NB4 (cell line): ENCODE data around the gene FGF4.
"Not testable (repeated sequence)": the region's sequence is repeated elsewhere in the genome, so short reads cannot be mapped to it uniquely, and the experiment has no call there.

Experiments used
- DNase-seq: peaks from one replicate; pipeline ENCODE4 v3.0.0; 2010; ENCODE audit warnings: low read depth
- H3K4me3 ChIP-seq: one replicate; pipeline ENCODE4 v1.5.1; 2011; ENCODE audit warnings: mild to moderate bottlenecking, low read depth, low read length, moderate library complexity
- CTCF ChIP-seq: IDR thresholded peaks from one replicate; pipeline ENCODE4 v1.5.1; 2012; ENCODE audit warnings: low read depth, low read length
- MYC ChIP-seq: IDR thresholded peaks from 2 replicates; pipeline ENCODE4 v1.6.1; 2011; ENCODE audit warnings: low read depth, low read length
- POLR2A ChIP-seq: IDR thresholded peaks from 2 replicates; pipeline ENCODE4 v1.6.1; 2011; ENCODE audit warnings: mild to moderate bottlenecking; ENCODE audit not compliant: insufficient read length; ENCODE audit errors: extremely low read depth
- TF ChIP-seq, protein P1 (sequence below): IDR thresholded peaks from 2 replicates; pipeline ENCODE4 v1.6.1; 2011; ENCODE audit warnings: low read depth, low read length

Gene FGF4

GRCh38 chr11:69765498-69765995 lies 9.6 kb downstream of the FGF4 start:
- H3K4me3 ChIP-seq = no peak overlapping the region

DNA sequence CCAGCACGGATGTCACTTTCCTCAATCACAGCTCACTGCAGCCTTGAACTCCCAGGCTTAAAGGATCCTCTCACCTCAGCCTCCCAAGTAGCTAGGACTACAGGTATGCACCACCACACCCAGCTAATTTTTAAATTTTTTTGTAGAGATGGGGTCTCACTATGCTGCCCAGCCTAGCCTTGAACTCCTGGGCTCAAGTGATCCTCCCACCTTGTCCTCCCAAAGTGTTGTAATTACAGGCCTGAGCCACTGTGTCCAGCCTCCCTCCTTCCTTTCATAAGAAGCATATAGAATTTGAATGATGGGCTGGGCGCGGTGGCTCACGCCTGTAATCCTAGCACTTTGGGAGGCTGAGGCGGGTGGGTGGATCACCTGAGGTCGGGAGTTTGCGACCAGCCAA lies 10.2 kb downstream of the FGF4 start:
- not testable (repeated sequence) for DNase-seq

More at GRCh38 chr11:69765498-69765995, 9.6 kb downstream of the FGF4 start:
- DNase-seq = no peak
- TF ChIP-seq MYC (no peak), CTCF (no peak), POLR2A (no peak)
- TF ChIP-seq, protein P1, sequence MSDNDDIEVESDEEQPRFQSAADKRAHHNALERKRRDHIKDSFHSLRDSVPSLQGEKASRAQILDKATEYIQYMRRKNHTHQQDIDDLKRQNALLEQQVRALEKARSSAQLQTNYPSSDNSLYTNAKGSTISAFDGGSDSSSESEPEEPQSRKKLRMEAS = no peak

DNA sequence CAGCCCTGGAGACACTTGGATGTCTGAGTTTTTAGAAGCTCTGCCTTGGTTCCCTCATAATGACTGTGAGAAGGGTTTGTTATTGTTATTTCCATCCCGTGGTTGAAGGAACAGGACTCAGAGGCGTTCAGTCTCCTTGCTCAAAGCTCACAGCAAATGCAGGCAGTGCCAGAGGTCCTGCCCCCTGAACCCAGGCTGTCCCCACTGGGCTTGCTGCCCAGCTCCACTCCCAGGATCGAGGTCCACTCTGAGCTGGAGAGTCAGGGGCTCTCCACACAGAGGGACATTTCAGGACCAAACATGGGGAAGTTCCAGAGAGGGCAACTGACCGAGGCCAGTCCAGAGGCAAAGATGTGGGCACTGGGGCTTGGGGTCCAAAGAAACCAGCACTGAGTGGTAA lies 14.8 kb downstream of the FGF4 start:
- TF ChIP-seq POLR2A (no peak), CTCF (no peak), MYC (no peak)
- TF ChIP-seq, protein P1 = no peak
- H3K4me3 ChIP-seq = no peak overlapping the region
- DNase-seq = no peak

More for the DNA sequence above, 10.2 kb downstream of the FGF4 start:
- not testable (repeated sequence) for H3K4me3 ChIP-seq

- H3K4me3 ChIP-seq = no peak overlapping the region
- DNase-seq = no peak
- TF ChIP-seq MYC (no peak), POLR2A (no peak), CTCF (no peak)
- TF ChIP-seq, protein P1 = no peak
Observed at GRCh38 chr11:69752890-69753289, 22.3 kb downstream of the FGF4 start.

- DNase-seq = no peak
- no peak overlapping the region for H3K4me3 ChIP-seq
- TF ChIP-seq, protein P1 = no peak
- TF ChIP-seq MYC (no peak), POLR2A (no peak), CTCF (no peak)
Observed at GRCh38 chr11:69750875-69751597, 24.1 kb downstream of the FGF4 start.

DNA sequence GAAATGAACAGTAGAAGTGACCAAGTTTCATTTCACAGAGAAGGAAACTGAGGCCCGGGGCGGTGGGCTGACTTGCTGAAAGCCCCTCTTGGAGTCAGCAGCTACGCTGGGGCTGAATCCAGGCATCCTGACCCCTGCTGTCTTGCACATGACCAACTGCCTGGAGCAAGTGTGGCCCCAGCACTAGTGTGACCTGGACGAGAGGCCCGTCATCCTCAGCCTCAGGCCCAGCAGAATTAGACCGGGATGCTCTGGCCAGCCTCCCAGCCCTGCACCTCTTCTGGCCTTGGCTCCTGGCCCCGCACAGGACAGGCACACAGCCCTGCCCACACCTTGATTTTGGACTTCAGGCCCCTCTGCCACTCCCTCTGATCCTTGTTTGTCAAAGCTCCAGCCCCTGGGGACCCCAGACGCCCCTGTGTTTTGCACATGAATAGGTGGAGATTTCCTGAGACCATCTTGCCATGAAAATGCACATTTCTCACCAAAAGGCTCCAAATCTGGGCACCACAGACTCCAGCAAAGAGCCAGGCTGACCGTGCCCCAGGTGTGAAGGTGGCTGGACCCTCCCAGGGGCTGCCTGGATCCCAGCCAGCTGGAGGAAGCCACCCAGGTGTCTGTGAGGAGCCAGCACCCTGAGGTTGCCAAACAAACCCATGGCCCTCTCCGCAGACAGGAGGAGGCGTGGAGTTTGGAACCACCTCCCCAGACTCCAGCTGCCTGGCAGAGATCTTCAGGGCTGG lies 24.9 kb downstream of the FGF4 start:
- H3K4me3 ChIP-seq = no peak overlapping the region
- no peak for DNase-seq
- no peak for TF ChIP-seq CTCF
- TF ChIP-seq, protein P1 = no peak
